ENCODE data around the gene TRIM29. TPM values are rescaled to one million over a fixed set of nuclear protein-coding genes. Genes with fewer than 3 reads are reported as not detected.

Gene TRIM29
- total and polyA plus RNA-seq, 2 of the 13 experiments (the other 11 are each of a cell fraction or from before 2014, with no cell fraction given): 0.86 TPM

DNA sequence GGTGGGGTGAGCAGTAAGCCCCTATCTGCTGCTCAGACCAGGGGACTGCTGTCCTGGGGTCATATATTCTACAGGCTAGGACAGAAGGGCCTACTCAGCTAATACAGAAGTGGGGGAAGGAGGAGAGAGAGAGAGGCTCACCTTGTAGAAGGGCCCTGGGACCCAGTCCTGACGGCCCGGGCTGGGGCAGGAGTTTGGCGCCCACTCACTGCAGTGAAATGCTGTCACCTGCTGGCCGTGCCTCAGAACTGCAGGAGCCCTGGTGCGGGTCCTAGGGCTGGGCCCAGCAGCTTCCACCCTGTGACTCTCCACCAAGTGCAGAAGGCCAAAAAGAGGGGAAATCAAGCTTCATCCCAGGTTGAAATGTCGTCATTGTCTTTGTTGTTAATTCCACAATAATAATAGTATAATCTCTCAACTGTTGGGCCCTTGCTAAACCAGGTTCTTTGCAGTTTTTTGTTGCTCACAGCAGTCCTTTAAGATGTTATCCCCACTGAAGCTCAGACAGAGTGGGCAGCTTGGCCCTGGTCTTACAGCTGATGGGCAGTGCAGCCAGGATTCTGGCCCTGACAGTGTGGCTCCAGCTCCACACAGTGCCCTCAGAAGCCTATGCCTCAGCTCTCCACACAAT is 29.6 kb downstream of the TRIM29 start (continued):
- TF ChIP-seq, protein P1, sequence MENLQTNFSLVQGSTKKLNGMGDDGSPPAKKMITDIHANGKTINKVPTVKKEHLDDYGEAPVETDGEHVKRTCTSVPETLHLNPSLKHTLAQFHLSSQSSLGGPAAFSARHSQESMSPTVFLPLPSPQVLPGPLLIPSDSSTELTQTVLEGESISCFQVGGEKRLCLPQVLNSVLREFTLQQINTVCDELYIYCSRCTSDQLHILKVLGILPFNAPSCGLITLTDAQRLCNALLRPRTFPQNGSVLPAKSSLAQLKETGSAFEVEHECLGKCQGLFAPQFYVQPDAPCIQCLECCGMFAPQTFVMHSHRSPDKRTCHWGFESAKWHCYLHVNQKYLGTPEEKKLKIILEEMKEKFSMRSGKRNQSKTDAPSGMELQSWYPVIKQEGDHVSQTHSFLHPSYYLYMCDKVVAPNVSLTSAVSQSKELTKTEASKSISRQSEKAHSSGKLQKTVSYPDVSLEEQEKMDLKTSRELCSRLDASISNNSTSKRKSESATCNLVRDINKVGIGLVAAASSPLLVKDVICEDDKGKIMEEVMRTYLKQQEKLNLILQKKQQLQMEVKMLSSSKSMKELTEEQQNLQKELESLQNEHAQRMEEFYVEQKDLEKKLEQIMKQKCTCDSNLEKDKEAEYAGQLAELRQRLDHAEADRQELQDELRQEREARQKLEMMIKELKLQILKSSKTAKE (CRISPR knock-in tag; IDR thresholded peaks at IDR 0.05; ENCODE audit: borderline replicate concordance): no peak
- no peak for TF ChIP-seq NONO (IDR thresholded peaks at IDR 0.05)
- TF ChIP-seq NONO (CRISPR knock-in tag; conservative IDR thresholded peaks at IDR 0.05): no peak
- no peak for TF ChIP-seq ZFP37 (CRISPR knock-in tag; IDR thresholded peaks at IDR 0.05; ENCODE audit: borderline replicate concordance)
- TF ChIP-seq, protein P2, sequence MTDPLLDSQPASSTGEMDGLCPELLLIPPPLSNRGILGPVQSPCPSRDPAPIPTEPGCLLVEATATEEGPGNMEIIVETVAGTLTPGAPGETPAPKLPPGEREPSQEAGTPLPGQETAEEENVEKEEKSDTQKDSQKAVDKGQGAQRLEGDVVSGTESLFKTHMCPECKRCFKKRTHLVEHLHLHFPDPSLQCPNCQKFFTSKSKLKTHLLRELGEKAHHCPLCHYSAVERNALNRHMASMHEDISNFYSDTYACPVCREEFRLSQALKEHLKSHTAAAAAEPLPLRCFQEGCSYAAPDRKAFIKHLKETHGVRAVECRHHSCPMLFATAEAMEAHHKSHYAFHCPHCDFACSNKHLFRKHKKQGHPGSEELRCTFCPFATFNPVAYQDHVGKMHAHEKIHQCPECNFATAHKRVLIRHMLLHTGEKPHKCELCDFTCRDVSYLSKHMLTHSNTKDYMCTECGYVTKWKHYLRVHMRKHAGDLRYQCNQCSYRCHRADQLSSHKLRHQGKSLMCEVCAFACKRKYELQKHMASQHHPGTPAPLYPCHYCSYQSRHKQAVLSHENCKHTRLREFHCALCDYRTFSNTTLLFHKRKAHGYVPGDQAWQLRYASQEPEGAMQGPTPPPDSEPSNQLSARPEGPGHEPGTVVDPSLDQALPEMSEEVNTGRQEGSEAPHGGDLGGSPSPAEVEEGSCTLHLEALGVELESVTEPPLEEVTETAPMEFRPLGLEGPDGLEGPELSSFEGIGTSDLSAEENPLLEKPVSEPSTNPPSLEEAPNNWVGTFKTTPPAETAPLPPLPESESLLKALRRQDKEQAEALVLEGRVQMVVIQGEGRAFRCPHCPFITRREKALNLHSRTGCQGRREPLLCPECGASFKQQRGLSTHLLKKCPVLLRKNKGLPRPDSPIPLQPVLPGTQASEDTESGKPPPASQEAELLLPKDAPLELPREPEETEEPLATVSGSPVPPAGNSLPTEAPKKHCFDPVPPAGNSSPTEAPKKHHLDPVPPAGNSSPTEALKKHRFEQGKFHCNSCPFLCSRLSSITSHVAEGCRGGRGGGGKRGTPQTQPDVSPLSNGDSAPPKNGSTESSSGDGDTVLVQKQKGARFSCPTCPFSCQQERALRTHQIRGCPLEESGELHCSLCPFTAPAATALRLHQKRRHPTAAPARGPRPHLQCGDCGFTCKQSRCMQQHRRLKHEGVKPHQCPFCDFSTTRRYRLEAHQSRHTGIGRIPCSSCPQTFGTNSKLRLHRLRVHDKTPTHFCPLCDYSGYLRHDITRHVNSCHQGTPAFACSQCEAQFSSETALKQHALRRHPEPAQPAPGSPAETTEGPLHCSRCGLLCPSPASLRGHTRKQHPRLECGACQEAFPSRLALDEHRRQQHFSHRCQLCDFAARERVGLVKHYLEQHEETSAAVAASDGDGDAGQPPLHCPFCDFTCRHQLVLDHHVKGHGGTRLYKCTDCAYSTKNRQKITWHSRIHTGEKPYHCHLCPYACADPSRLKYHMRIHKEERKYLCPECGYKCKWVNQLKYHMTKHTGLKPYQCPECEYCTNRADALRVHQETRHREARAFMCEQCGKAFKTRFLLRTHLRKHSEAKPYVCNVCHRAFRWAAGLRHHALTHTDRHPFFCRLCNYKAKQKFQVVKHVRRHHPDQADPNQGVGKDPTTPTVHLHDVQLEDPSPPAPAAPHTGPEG (CRISPR knock-in tag; IDR thresholded peaks at IDR 0.05): no peak
- TF ChIP-seq, protein P3, sequence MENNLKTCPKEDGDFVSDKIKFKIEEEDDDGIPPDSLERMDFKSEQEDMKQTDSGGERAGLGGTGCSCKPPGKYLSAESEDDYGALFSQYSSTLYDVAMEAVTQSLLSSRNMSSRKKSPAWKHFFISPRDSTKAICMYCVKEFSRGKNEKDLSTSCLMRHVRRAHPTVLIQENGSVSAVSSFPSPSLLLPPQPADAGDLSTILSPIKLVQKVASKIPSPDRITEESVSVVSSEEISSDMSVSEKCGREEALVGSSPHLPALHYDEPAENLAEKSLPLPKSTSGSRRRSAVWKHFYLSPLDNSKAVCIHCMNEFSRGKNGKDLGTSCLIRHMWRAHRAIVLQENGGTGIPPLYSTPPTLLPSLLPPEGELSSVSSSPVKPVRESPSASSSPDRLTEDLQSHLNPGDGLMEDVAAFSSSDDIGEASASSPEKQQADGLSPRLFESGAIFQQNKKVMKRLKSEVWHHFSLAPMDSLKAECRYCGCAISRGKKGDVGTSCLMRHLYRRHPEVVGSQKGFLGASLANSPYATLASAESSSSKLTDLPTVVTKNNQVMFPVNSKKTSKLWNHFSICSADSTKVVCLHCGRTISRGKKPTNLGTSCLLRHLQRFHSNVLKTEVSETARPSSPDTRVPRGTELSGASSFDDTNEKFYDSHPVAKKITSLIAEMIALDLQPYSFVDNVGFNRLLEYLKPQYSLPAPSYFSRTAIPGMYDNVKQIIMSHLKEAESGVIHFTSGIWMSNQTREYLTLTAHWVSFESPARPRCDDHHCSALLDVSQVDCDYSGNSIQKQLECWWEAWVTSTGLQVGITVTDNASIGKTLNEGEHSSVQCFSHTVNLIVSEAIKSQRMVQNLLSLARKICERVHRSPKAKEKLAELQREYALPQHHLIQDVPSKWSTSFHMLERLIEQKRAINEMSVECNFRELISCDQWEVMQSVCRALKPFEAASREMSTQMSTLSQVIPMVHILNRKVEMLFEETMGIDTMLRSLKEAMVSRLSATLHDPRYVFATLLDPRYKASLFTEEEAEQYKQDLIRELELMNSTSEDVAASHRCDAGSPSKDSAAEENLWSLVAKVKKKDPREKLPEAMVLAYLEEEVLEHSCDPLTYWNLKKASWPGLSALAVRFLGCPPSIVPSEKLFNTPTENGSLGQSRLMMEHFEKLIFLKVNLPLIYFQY (CRISPR knock-in tag; IDR thresholded peaks at IDR 0.05; ENCODE audit: borderline replicate concordance): 0 out of 2 replicates have a peak, but pooled peaks have one; percentile 35
- peak; percentile 33 for TF ChIP-seq YY1 (IDR thresholded peaks at IDR 0.05; ENCODE audit: insufficient read depth, insufficient replicate concordance, low read depth, low read length)
- TF ChIP-seq ATF1 (CRISPR knock-in tag; IDR thresholded peaks at IDR 0.05): no peak
- TF ChIP-seq, protein P4, sequence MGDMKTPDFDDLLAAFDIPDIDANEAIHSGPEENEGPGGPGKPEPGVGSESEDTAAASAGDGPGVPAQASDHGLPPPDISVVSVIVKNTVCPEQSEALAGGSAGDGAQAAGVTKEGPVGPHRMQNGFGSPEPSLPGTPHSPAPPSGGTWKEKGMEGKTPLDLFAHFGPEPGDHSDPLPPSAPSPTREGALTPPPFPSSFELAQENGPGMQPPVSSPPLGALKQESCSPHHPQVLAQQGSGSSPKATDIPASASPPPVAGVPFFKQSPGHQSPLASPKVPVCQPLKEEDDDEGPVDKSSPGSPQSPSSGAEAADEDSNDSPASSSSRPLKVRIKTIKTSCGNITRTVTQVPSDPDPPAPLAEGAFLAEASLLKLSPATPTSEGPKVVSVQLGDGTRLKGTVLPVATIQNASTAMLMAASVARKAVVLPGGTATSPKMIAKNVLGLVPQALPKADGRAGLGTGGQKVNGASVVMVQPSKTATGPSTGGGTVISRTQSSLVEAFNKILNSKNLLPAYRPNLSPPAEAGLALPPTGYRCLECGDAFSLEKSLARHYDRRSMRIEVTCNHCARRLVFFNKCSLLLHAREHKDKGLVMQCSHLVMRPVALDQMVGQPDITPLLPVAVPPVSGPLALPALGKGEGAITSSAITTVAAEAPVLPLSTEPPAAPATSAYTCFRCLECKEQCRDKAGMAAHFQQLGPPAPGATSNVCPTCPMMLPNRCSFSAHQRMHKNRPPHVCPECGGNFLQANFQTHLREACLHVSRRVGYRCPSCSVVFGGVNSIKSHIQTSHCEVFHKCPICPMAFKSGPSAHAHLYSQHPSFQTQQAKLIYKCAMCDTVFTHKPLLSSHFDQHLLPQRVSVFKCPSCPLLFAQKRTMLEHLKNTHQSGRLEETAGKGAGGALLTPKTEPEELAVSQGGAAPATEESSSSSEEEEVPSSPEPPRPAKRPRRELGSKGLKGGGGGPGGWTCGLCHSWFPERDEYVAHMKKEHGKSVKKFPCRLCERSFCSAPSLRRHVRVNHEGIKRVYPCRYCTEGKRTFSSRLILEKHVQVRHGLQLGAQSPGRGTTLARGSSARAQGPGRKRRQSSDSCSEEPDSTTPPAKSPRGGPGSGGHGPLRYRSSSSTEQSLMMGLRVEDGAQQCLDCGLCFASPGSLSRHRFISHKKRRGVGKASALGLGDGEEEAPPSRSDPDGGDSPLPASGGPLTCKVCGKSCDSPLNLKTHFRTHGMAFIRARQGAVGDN (CRISPR knock-in tag; IDR thresholded peaks at IDR 0.05): peak; percentile 23; the same call in 1 of the 2 replicates
- no peak for TF ChIP-seq ZNF160 (CRISPR knock-in tag; IDR thresholded peaks at IDR 0.05)
- TF ChIP-seq KLF12 (CRISPR knock-in tag; IDR thresholded peaks at IDR 0.05; ENCODE audit: borderline replicate concordance): no peak
- TF ChIP-seq ZNF234 (CRISPR knock-in tag; conservative IDR thresholded peaks at IDR 0.05): no peak

Measured in HepG2 (cell line).